ENCODE data around the gene NR4A3. TPM values are rescaled to one million over a fixed set of nuclear protein-coding genes. Genes with fewer than 3 reads are reported as not detected.
A peak's percentile ranks its signal among the peaks of the same experiment; 100 is the strongest.

NR4A3 gene
- total RNA-seq, 2 experiments from 2014 or later, result 112 to 113 TPM

- DNase-seq, result peak; percentile 83
- TF ChIP-seq, protein P1, sequence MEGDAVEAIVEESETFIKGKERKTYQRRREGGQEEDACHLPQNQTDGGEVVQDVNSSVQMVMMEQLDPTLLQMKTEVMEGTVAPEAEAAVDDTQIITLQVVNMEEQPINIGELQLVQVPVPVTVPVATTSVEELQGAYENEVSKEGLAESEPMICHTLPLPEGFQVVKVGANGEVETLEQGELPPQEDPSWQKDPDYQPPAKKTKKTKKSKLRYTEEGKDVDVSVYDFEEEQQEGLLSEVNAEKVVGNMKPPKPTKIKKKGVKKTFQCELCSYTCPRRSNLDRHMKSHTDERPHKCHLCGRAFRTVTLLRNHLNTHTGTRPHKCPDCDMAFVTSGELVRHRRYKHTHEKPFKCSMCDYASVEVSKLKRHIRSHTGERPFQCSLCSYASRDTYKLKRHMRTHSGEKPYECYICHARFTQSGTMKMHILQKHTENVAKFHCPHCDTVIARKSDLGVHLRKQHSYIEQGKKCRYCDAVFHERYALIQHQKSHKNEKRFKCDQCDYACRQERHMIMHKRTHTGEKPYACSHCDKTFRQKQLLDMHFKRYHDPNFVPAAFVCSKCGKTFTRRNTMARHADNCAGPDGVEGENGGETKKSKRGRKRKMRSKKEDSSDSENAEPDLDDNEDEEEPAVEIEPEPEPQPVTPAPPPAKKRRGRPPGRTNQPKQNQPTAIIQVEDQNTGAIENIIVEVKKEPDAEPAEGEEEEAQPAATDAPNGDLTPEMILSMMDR (IDR thresholded peaks at IDR 0.05), result peak; percentile 91
- H3K36me3 Mint-ChIP-seq (ENCODE audit: low read depth), result peaks cover 9% of the 10 kb centered on the region
- intact Hi-C loops (cut with micrococcal nuclease), result loop anchor here (5.0 kb wide), 2 partner anchors 100 to 205 kb away; partner anchors contain the start of gene STX17
- H3K27ac Mint-ChIP-seq, result no peak overlapping the region
- H3K4me3 Mint-ChIP-seq, result no peak overlapping the region
- peaks cover 42% of the 10 kb centered on the region for H3K4me1 Mint-ChIP-seq (ENCODE audit: low read depth)
- H3K27me3 Mint-ChIP-seq, result no peaks in the 10 kb centered on the region
- no peaks in the 10 kb centered on the region for H3K9me3 Mint-ChIP-seq
- ChIA-PET POLR2A (no interaction called here), CTCF (no interaction called here)
- ATAC-seq, result peak; percentile 50
Observed at GRCh38 chr9:99807276-99807852, 14.3 kb upstream of the NR4A3 start.

DNA sequence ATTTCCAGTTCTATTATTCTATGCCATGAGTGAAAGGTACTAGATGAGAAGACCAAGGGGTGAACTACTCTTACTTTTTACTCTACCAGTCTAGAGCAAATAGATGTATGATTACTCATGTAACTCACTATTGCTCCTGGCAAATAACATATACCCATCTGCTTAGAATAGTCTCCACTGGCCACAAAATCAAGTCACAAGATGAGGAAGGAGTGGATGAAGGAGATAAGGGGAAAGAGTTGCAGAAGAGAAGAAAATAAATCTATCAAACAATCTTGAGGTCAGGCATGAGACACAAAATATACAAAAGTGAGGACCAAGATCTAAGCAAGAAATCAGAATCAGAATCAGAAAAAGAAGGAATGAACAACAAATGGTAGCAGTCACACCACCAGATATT, 13.7 kb upstream of the NR4A3 start:
- Mint-ChIP-seq H3K9me3 (no peaks in the 10 kb centered on the region), H3K27ac (peak overlapping the region; percentile 1), H3K4me1 (ENCODE audit: low read depth) (peaks cover 43% of the 10 kb centered on the region), H3K36me3 (ENCODE audit: low read depth) (peaks cover 9% of the 10 kb centered on the region), H3K4me3 (no peak overlapping the region), H3K27me3 (no peaks in the 10 kb centered on the region)
- no peak for DNase-seq
- intact Hi-C loops (cut with micrococcal nuclease), result loop anchor here (5.0 kb wide), 2 partner anchors 99 to 204 kb away; partner anchors contain the start of gene STX17
- ChIA-PET POLR2A (no interaction called here), CTCF (no interaction called here)
- ATAC-seq, result no peak
- TF ChIP-seq, protein P1 (IDR thresholded peaks at IDR 0.05), result no peak

- no peak for ATAC-seq
- CTCF ChIA-PET, result no interaction called here
- no peaks in the 10 kb centered on the region for H3K27me3 Mint-ChIP-seq
Observed at GRCh38 chr9:99808454-99808853, 13.2 kb upstream of the NR4A3 start.

GRCh38 chr9:99809586-99810319, 11.9 kb upstream of the NR4A3 start:
- Mint-ChIP-seq H3K4me3 (no peak overlapping the region), H3K36me3 (ENCODE audit: low read depth) (peaks cover 9% of the 10 kb centered on the region), H3K27me3 (peaks cover under 1% of the 10 kb centered on the region), H3K27ac (no peak overlapping the region), H3K4me1 (ENCODE audit: low read depth) (peaks cover 48% of the 10 kb centered on the region), H3K9me3 (no peaks in the 10 kb centered on the region)
- TF ChIP-seq, protein P1 (IDR thresholded peaks at IDR 0.05), result no peak
- POLR2A ChIA-PET, result interaction anchor here (1.9 kb wide), 1 partner anchor 14 kb away, joined by 5 read pairs; no protein-coding TSS in a partner anchor
- DNase-seq, result no peak
- intact Hi-C loops (cut with micrococcal nuclease), result loop anchor here (5.0 kb wide), 2 partner anchors 98 to 203 kb away; partner anchors contain the start of gene STX17
- CTCF ChIA-PET, result interaction anchor here (1.0 to 2.2 kb wide), 5 partner anchors 9 to 578 kb away, joined by 3 to 15 read pairs (median 4); no protein-coding TSS in a partner anchor
- no peak for ATAC-seq

More at GRCh38 chr9:99808454-99808853, 13.2 kb upstream of the NR4A3 start:
- DNase-seq, result no peak
- no peak overlapping the region for H3K4me3 Mint-ChIP-seq
- H3K4me1 Mint-ChIP-seq (ENCODE audit: low read depth), result peaks cover 43% of the 10 kb centered on the region
- no peaks in the 10 kb centered on the region for H3K9me3 Mint-ChIP-seq
- TF ChIP-seq, protein P1 (IDR thresholded peaks at IDR 0.05), result no peak
- intact Hi-C loops (cut with micrococcal nuclease), result loop anchor here (5.0 kb wide), 2 partner anchors 99 to 204 kb away; partner anchors contain the start of gene STX17
- no peak overlapping the region for H3K27ac Mint-ChIP-seq
- POLR2A ChIA-PET, result no interaction called here
- peaks cover 9% of the 10 kb centered on the region for H3K36me3 Mint-ChIP-seq (ENCODE audit: low read depth)

All from activated CD8-positive, alpha-beta T cell treated with anti-CD3 and anti-CD28 coated beads for 36 hours (primary cell).